HG03571 (cell line): ENCODE measurements around the gene PCDHGA7.
"Not testable (repeated sequence)": the region's sequence is repeated elsewhere in the genome, so short reads cannot be mapped to it uniquely, and the experiment has no call there.

Experiments used
- ATAC-seq: cut with Tn5 transposase; IDR thresholded peaks from one replicate; pipeline ENCODE4 v1.9.1; 2021; ENCODE audit not compliant: unreplicated experiment

The PCDHGA7 gene

GRCh38 chr5:141382469-141383294, at the start of gene PCDHGA7:
Gene PCDHGA7, plus strand, starts transcription at chr5:141382742. Its CDS starts 158 bp downstream, at chr5:141382900.
- no peak for ATAC-seq

GRCh38 chr5:141338538-141339306, 43.8 kb upstream of the PCDHGA7 start, which contains the start of gene PCDHGA2:
Gene PCDHGA2, plus strand, starts transcription at chr5:141338760.
- no peak for ATAC-seq

GRCh38 chr5:141340781-141341354, 41.7 kb upstream of the PCDHGA7 start:
- ATAC-seq: not testable (repeated sequence)

GRCh38 chr5:141342773-141343172, 39.8 kb upstream of the PCDHGA7 start:
- no peak for ATAC-seq

- no peak for ATAC-seq
These were observed 39.1 kb upstream of the PCDHGA7 start, which contains the start of gene PCDHGA3 for GRCh38 chr5:141343242-141343952. Gene PCDHGA3, plus strand, starts transcription at chr5:141343829. Its CDS starts 205 bp downstream, at chr5:141344034.

GRCh38 chr5:141343953-141344463, 38.5 kb upstream of the PCDHGA7 start:
- ATAC-seq: no peak

- no peak for ATAC-seq
These were observed 37.2 kb upstream of the PCDHGA7 start for GRCh38 chr5:141345327-141345726.

GRCh38 chr5:141346017-141346416, 36.5 kb upstream of the PCDHGA7 start:
- ATAC-seq: not testable (repeated sequence)

GRCh38 chr5:141349917-141350619, 32.5 kb upstream of the PCDHGA7 start, which contains the start of gene PCDHGB1:
Gene PCDHGB1, plus strand, starts transcription at chr5:141350099. Its CDS starts 162 bp downstream, at chr5:141350261.
- ATAC-seq: no peak

- ATAC-seq: no peak
These were observed 31.0 kb upstream of the PCDHGA7 start for GRCh38 chr5:141351591-141351990.

- no peak for ATAC-seq
These were observed 27.6 kb upstream of the PCDHGA7 start, which contains the start of gene PCDHGA4 for GRCh38 chr5:141354900-141355469. Gene PCDHGA4, plus strand, starts transcription at chr5:141355021. Its CDS starts 87 bp downstream, at chr5:141355108.

- no peak for ATAC-seq
These were observed 26.9 kb upstream of the PCDHGA7 start for GRCh38 chr5:141355641-141356040.

GRCh38 chr5:141356133-141356532, 26.4 kb upstream of the PCDHGA7 start:
- no peak for ATAC-seq

GRCh38 chr5:141356950-141357349, 25.6 kb upstream of the PCDHGA7 start:
- no peak for ATAC-seq

GRCh38 chr5:141359790-141360426, 22.6 kb upstream of the PCDHGA7 start, which contains the start of gene PCDHGB2:
Gene PCDHGB2, plus strand, starts transcription at chr5:141359994. Its CDS starts 142 bp downstream, at chr5:141360136.
- no peak for ATAC-seq

GRCh38 chr5:141360685-141361084, 21.9 kb upstream of the PCDHGA7 start:
- ATAC-seq: no peak

GRCh38 chr5:141362719-141363118, 19.8 kb upstream of the PCDHGA7 start:
- no peak for ATAC-seq

GRCh38 chr5:141363952-141364660, 18.4 kb upstream of the PCDHGA7 start, which contains the start of gene PCDHGA5:
Gene PCDHGA5, plus strand, starts transcription at chr5:141364162. Its CDS starts 169 bp downstream, at chr5:141364331.
- ATAC-seq: no peak
